Choroid plexus epithelial cell (primary cell): ENCODE measurements around the gene NOS2.
A peak's percentile ranks its signal among the peaks of the same experiment; 100 is the strongest.
"Not testable (repeated sequence)": the region's sequence is repeated elsewhere in the genome, so short reads cannot be mapped to it uniquely, and the experiment has no call there.

Experiments
- DNase-seq: peaks from one replicate; pipeline ENCODE4 v3.0.0-alpha.2; 2010; ENCODE audit warnings: low read depth
- H3K4me3 ChIP-seq: 2 replicates; pipeline ENCODE4 v1.5.1; 2011; ENCODE audit warnings: low read depth, mild to moderate bottlenecking, control low read depth, low read length, moderate library complexity
- TF ChIP-seq, protein P1 (sequence below): conservative IDR thresholded peaks from 2 replicates; pipeline ENCODE4 v1.5.1; 2011; ENCODE audit warnings: low read depth, mild to moderate bottlenecking, control low read depth, inconsistent platforms, low read length, moderate library complexity

Gene NOS2

DNA sequence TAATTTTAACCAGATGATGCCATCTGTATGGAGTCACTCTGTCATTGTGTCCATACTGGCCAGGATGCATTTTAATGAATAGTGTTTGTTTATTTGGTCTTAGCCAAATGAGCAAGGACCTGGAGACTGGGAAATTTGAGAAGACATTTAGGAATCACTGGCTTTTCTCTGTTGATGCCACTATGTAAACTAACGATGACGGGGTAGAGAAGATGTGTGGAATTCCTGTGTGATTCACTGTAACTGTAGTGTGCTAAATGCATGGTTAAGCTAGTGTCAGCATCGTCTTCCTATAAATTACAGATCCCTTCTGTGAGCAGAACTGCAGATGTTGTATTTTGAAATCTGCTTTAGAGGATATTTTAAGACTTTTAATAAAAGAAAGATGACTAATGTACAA is 66.6 kb downstream of the NOS2 start:
- TF ChIP-seq, protein P1, sequence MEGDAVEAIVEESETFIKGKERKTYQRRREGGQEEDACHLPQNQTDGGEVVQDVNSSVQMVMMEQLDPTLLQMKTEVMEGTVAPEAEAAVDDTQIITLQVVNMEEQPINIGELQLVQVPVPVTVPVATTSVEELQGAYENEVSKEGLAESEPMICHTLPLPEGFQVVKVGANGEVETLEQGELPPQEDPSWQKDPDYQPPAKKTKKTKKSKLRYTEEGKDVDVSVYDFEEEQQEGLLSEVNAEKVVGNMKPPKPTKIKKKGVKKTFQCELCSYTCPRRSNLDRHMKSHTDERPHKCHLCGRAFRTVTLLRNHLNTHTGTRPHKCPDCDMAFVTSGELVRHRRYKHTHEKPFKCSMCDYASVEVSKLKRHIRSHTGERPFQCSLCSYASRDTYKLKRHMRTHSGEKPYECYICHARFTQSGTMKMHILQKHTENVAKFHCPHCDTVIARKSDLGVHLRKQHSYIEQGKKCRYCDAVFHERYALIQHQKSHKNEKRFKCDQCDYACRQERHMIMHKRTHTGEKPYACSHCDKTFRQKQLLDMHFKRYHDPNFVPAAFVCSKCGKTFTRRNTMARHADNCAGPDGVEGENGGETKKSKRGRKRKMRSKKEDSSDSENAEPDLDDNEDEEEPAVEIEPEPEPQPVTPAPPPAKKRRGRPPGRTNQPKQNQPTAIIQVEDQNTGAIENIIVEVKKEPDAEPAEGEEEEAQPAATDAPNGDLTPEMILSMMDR, result no peak
- H3K4me3 ChIP-seq, result no peak overlapping the region

DNA sequence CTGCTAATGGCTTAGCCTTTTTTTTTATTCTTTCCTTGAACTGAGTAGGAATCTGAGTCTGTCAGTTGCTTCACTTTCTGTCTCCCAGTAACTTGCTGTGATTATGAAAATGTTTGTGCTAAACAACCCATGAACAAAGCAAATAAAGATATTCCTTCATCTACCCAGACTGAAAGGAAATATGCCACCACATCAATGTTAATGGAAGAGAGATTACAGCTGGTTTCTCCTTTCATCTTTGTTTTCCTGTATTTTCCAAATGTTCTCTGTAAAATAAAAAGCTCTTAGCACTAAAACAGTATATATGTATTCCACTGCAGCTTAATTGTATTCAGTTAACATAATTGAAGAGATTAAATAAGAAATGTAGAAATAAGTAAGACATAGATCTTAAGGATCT is 67.6 kb downstream of the NOS2 start:
- not testable (repeated sequence) for DNase-seq, H3K4me3 ChIP-seq

More for the DNA sequence above, 66.6 kb downstream of the NOS2 start:
- DNase-seq, result peak; percentile 3

DNA sequence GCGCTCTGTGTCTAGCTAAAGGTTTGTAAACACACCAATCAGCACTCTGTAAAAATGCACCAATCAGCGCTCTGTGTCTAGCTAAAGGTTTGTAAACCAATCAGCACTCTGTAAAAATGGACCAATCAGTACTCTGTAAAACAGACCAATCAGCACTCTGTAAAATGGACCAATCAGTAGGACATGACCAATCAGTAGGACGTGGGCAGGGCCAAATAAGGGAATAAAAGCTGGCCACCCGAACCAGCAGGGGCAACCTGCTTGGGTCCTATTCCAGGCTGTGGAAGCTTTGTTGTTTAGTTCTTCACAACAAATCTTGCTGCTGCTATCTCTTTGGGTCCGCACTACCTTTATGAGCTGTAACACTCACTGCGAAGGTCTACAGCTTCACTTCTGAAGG is 74.3 kb downstream of the NOS2 start:
- not testable (repeated sequence) for DNase-seq, H3K4me3 ChIP-seq

DNA sequence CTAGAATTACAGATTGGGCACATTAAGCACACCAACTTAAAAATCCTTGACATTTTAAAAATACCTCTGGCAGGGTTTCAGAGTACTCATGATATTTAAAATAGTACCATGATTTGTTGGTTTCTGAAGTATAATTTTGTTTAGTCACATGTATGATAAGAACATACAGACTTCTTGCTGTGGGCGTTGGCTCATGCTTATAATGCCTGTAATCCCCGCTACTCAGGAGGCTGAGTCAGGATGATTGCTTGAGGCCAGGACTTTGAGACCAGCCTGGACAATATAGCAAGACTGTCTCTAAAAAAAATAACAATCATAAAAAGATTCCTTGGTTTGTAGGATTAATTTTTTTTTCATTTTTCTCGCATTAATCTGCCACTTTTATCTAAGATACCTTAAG is 78.5 kb downstream of the NOS2 start:
- H3K4me3 ChIP-seq, result no peak overlapping the region
- DNase-seq, result no peak
- TF ChIP-seq, protein P1, result no peak
